Mammary epithelial cell (primary cell): ENCODE measurements around the gene LRCH1.

Source experiments
- CTCF ChIP-seq, 2 donors: IDR thresholded peaks in 1 of 2; conservative IDR thresholded peaks in 1 of 2; 2 replicates each; pipeline ENCODE4 v1.5.1; 2011 to 2012; ENCODE audit warnings: inconsistent platforms in 2 of 2, low read length in 2 of 2, mild to moderate bottlenecking in 2 of 2, control low read depth in 1 of 2, low read depth in 1 of 2; ENCODE audit not compliant: insufficient read depth in 1 of 2; ENCODE audit errors: extremely low read depth in 1 of 2
- EZH2 ChIP-seq: IDR thresholded peaks from 2 replicates; pipeline ENCODE4 v1.6.1; 2012; ENCODE audit warnings: low read length, inconsistent platforms, borderline replicate concordance

- TF ChIP-seq CTCF (conservative IDR thresholded peaks at IDR 0.05 in 1 of 2, IDR thresholded peaks at IDR 0.05 in 1 of 2; ENCODE audit: extremely low read depth in 1 of 2, insufficient read depth in 1 of 2, low read depth in 1 of 2, low read length in 2 of 2) (no peak), EZH2 (no peak)
Observed at GRCh38 chr13:46555722-46556417, 2.9 kb downstream of the LRCH1 start.
